HG03460 (cell line): ENCODE data around the gene COQ8A.
"Not testable (repeated sequence)": the region's sequence is repeated elsewhere in the genome, so short reads cannot be mapped to it uniquely, and the experiment has no call there.

ENCODE experiments used
- ATAC-seq: cut with Tn5 transposase; IDR thresholded peaks from one replicate; pipeline ENCODE4 v1.9.1; 2021; ENCODE audit not compliant: unreplicated experiment

The COQ8A gene

DNA sequence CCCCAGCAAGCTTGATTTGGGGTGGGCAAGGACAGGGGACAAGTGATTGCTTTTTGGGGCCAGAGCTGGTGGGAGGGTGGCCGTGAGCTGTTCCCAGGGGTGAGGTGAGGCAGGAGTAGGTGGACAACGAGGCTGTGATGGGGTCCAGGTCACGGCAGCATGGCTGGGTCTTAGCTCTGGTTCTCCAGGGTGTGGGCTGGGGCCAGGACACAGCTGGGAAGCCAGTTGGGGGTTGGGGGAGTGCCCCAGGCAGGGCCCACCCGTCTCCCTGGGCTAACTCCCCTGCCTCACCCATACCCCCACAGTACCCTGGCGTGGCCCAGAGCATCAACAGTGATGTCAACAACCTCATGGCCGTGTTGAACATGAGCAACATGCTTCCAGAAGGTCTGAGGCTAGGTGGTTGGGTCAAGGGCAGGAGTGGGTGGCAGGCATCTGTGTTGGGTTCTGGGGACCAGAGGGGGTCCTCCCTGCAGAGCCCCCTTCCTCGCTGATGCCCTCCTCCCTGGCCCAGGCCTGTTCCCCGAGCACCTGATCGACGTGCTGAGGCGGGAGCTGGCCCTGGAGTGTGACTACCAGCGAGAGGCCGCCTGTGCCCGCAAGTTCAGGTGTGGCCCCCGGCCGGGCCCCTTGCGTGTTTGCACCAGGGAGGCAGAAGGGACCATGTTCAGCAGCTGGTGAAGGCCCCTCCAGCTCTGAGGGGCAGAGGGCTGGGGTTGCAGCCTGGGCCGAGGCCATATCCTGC lies 43.3 kb downstream of the COQ8A start:
- ATAC-seq, result no peak

DNA sequence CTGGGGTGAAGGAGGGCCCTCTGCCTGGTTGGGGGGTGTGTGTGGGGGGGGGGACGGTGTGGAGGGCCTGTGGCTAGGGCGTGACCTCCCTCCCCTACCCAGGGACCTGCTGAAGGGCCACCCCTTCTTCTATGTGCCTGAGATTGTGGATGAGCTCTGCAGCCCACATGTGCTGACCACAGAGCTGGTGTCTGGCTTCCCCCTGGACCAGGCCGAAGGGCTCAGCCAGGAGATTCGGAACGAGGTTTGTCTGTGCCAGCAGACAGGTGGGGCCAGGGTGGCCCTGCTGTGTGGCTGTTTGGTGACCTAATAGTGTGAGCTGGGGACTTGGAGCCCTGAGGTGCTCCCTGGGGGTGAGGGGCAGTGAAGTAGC lies 43.9 kb downstream of the COQ8A start:
- no peak for ATAC-seq

DNA sequence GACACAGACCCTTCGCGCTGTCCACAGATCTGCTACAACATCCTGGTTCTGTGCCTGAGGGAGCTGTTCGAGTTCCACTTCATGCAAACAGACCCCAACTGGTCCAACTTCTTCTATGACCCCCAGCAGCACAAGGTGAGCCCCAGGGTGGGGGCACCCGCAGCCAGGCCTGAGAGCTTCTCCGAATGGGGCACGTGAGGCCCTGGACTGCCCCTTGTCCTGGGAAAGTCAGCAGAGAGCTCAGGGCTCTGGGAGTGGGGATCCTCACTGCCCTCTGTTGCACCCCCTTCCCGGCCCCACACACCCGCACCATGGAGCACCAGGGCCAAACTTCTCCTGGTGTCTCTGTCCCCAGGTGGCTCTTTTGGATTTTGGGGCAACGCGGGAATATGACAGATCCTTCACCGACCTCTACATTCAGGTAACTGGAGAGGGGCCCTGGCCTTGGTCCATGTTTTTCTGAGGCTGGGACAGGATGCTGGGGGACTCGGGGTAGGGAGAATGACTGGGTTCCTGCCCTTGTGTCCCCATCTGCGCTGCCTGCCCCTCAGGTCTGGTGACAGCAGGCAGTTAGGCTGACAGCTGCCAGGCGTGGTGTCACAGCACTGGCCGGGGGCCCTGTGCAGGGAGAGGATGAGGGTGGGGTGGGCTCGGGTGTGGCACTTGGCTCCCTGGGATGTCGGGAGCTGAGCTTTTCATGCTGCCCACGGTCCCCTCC lies 44.6 kb downstream of the COQ8A start:
- ATAC-seq, result no peak

DNA sequence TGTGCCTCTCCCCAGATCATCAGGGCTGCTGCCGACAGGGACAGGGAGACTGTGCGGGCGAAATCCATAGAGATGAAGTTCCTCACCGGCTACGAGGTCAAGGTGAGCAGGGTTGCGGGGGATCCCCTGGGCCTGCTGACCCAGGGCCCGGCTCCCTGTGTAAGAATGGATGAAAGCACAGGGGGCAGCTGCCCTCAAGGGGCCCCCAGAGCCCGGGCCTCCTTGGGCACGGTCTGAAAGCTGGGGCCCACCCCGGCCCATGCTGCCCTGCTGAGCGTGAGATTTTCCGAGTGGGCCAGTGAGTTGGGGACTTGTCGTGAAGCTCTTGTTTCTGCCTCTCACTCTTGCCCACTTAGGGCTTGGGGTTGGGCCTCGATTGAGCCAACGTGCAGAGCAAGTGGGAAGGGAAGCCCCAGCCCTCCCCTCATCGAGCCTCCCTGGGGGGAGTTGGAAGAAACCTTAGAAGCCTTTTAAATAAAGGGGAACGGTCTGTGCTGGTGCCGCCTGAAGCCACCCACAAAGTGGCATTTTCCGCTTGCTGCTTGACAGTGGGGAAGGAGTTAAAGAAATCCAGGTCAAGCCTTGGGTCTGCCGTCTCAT lies 45.2 kb downstream of the COQ8A start:
- ATAC-seq, result no peak

DNA sequence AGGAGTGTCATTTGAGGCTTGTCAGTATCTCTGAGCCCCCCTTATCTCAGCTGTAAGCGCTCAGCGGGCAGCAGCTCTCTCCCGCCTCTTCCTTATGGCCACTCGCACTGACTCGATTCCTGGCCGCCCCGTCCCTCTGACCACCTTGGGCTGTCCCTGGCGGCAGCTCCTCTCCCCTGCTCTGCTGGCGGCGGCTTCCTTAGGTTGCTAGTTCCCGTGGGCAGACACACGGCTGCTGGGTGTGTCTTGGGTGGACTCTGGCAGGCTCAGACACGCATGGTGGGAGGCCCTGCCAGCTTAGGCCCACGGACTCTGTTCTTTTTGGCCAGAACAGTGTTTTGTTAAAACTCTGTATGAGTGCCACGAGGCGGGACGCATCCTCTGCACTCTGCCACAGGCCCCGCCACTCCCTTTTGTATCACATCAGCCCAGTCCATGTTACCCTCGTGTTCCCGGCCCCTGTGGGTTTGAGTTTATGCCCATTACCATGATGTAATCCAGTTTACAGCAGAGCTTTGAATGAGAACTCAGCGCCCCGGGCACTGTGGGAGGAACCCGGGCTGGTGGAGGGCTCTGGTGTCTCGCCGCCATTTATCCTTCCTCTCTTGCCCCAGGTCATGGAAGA lies 45.9 kb downstream of the COQ8A start:
- no peak for ATAC-seq

DNA sequence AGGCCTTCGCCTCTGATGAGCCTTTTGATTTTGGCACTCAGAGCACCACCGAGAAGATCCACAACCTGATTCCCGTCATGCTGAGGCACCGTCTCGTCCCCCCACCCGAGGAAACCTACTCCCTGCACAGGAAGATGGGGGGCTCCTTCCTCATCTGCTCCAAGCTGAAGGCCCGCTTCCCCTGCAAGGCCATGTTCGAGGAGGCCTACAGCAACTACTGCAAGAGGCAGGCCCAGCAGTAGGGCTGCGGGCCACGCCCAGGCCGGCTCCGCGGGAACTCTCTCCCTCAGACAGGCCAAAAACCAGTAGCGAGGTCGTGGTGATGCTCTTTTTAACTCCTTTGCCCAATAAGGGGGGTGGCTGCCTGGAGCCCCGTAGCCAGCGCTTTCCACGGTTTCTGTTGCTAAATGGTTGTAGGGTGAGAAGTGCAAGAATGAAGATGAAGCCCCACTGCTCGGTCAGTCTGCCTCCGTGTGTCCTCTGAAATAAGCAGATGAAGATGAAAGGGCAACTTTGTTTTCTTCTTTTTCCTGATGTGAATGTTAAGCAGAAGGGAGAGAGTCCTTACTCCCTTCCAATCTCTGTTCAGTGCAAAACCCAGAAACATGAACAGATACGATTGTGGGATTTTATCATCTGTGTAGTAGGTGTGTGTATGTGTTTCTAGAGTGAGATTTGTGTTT lies 46.5 kb downstream of the COQ8A start:
- ATAC-seq, result no peak

DNA sequence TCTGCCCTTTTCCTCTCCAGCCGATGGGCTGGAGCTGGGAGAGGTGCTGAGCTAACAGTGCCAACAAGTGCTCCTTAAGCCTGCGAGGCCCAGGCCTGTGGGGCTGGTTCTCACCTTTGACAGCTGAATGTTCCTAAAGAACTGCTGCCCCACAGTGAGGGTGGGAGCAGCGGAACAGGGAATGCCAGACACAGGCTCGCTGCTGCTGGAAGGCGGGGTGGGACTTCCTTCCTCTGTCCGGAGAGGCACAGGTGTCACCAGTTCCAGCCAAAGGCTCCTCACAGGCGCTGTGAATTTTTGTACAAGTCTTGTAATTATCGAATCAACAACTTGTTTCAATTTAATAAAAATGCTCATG lies 47.1 kb downstream of the COQ8A start:
- ATAC-seq, result no peak

DNA sequence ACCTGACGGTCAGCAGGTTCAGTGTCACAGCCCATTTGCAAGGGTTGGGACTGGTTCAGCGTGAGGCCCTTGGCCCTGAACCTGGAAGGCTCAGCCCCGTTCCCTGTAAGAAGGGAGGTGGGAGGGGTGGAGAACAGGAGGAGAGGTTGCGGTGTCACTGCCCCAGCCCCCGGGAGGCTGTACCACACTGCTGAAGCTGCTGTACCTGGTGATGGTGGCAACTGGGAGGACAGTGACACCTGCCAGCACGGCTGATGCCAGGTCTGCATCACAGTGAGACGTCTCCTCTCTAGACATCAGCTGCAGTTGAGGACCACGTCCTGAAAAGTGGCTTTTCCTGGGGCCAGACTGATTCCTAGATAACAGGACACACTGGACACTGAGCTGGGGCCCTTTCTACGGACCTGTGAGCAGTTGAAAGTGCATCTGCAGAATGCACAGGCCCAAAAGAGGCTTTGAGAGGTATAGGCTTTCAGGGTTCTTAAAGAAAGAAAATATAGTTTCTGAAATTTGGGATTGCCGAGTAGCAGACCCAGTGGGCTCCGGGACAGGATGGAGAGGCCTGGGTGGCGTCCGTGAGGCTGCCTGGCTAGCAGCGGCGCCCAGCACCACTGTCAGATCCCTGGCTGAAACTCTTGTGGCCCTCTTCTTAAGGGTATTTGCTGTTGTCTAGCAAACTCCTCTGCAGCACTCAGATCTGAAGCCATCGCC lies 47.7 kb downstream of the COQ8A start:
- ATAC-seq, result no peak

DNA sequence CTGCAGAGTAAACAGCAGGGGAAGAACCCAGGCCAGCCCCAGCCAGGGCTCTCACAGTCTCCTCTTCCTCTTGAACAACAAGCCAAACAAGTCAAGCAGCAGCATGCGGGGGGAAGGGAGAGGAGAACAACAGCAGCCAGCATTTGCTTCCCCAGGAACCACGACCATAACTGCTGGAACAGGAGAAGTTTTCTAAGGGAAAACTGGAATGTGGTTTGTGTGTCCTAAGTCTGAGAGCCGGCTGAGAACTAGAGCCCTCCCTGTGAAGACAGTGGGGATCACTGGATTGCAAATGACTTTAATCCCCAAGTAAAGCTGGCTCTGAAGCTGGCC lies 48.2 kb downstream of the COQ8A start:
- ATAC-seq, result no peak

DNA sequence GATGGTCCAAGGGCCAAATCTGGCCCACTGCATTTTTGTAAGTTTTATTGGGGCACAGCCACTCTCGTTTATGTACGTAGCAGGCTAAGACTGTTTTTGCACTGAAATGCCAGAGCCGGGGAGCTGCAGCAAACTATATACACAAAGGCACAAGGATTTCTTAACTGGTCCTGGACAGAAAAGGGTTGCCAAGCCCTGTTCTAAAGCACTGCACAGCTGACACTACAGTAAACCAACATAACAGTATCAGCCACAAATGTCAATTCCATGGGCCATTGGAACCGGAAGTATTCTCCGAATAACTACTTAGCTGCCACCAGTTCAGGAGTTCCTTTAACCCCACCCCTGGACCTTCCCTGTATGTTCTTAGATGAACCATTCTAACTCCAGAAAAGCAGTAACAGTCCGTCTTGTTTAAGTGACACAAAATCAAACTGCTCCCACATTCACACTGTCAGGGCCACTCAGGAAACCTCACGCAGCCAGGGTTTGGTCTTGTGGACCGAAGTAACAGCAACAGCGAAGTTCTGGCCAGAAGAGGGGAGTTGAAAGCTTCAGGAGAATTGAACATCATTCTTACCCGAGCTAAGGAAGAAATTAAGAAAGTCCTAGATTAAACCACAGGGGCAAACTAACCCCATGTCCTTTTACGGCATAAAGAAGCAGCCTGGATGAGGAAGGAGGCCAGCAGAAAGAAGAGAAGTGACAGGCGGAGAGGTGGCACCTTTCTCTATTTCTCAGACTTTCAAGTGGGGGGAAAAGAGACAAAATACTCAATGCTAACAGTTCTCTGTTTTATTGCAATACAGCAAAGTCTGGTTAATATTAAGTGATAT lies 49.2 kb downstream of the COQ8A start:
- no peak for ATAC-seq

DNA sequence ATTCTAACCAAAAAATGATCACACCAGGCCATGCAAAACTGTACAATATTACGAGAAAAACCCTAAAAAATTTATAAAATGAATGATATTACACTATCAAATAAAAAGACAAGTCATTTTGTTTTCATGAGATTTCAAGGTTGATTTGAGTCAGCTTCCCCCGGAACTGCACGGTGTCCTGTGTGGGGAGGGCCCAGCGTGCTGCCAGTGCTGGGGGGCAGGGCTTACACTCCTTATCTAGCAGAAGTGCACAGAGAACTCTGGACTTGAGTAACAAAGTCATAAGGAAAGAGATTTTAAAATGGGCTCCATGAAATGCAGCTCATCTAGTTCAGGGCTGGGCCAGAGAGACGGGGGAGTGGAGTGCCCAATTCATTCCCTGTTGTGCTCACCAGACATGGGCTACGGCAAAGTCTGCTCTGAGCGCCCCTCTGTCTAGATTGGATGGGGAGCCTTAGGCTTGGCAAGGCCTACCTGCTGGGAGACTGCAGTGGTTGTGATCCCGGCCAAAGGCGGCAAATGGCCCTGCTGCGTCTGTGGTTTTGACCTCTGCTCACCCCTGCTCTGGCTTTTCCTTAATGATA lies 50.1 kb downstream of the COQ8A start:
- ATAC-seq, result peak; percentile 68

DNA sequence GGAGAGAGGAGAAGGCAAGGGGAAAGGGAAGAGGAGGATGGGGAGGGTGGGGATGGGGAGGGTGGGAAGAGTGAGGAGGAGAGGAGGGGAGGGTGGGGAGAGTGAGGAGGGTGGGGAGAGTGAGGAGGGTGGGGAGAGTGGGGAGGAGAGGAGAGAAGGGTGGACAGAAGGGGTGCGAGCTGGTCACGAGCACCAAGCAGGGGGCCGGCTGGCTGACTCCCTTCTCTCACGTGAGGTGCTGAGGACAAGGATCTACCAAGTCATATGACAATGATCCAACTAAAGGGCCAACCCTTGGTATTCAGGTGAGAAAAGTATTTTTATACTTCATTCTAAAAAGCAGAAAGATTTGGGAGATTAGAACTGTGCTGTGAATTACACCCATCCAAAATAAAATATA lies 51.8 kb downstream of the COQ8A start:
- no peak for ATAC-seq

DNA sequence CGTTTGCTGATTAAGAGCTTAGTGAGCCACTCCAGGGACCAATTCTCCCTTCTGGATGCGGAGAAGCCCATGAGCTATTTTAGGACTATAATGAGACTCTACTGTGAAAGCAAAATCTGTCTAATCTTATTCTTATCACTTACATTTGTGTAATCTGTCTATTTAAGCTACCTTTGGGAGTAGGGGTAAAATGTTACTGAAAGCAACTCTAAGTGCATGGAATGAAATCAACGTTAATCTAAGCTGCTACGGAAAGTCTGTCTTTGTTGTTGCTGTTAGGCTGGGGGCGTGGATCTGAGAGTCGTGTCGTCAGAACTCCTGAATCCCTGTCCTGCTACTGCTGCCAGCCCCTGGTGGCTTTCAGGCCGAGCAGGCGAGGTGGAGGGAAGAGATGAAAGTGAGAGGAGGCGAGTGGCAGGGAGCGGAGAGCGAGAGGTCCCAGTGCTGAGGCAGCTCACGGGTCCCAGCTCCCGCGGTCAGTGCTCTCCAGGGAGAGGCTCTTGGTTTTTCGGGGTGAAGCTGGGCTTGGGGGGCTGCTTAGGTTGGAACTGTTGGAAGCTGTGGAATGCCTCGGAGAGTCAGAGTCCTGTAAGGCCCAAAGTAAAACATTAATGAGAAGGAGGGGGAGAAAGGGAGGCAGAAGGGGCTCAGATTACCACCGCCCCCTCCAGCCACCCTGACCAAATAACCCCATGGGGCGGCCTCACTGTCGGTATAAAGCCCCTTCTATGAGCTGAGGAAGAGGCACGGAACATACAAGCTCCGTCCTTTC lies 53.9 kb downstream of the COQ8A start:
- ATAC-seq, result no peak

DNA sequence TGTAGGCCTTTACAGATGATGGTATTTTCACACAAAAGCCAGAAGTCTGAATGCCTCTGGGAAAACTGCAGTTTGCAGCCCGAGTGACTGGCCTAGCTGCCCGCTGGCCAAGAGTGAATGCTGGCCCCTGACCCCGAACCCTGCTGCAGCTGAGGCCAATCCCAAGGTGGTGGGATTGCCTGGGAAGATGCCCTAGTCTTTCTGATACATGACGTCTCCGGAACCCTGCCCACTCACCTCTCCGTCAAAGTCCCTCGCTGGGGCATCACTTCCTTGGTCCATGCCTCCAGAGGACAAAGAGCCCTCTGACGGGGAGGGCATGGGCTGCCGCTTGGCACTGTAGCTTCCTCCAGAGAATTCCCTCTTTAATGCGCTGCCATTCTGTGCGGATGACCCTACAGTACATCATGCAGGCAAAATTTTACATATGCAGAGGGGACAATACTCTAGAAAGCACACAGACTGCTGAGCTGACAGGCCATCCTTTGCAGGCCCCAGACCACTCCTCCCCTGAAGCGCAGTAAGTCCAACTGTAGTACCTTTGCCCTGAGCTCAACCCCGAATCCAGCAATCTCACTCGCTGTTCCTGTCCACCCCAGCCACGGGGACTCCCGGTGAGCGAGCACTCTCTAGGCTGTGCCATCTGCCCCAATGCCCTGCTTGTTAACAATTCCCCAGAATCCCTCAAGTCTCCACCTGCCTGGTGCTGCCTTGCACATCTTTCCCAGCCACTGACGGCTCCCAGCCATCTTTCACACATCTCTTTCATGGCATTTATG lies 54.7 kb downstream of the COQ8A start:
- ATAC-seq, result no peak

DNA sequence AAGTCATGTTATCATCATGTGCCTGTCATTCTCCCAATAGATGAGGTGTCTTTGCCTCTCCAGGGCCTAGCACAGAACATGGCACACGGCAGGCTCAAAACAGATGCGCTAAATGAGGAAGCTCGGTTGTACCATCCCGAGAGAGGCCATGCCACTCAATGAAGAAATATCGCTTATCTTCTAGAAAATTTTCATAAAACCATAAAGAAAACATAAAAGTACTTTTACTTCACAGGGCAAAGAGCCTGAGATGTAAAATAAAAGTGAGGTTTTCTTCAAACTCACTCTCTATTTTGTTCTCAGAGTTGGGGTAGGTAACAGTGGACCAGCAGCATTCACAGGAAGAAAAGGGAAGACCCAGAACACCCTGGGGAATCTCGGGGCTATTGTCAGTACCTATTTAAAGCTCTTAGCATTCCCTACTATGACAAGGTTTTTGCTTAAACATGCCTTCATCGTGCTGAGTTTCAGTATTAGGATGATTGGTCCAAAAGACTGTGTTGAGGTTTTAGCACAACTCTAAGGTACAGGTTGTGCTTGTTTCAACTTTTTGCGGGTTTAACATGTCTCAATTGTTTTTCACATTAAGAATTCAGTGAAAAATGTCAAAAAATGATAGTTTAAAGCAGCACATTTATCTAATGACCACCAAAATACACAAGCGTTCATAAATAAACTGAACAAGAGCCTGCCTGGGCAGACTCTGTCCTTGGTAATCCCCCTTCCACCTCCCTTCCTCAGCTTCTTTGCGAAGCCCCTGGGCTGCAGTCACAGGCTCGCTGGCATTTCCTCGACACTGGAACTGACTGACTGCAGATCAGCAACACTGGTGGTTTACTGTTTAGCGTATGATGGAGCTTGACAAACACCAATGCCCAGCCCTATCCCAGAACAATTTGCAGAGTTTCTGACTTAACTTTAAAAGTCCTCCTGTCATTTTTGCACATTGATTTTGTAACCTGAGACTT lies 55.6 kb downstream of the COQ8A start:
- peak; percentile 87 for ATAC-seq

DNA sequence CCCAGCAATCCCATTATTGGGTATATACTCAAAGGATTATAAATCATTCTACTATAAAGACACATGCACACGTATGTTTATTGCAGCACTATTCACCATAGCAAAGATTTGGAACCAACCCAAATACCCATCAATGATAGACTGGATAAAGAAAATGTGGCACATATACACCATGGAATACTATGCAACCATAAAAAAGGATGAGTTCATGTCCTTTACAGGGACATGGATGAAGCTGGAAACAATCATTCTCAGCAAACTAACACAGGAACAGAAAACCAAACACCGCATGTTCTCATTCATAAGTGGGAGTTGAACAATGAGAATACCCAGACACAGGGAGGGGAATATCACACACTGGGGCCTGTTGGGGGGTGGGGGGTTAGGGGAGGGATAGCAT lies 59.5 kb downstream of the COQ8A start:
- not testable (repeated sequence) for ATAC-seq

DNA sequence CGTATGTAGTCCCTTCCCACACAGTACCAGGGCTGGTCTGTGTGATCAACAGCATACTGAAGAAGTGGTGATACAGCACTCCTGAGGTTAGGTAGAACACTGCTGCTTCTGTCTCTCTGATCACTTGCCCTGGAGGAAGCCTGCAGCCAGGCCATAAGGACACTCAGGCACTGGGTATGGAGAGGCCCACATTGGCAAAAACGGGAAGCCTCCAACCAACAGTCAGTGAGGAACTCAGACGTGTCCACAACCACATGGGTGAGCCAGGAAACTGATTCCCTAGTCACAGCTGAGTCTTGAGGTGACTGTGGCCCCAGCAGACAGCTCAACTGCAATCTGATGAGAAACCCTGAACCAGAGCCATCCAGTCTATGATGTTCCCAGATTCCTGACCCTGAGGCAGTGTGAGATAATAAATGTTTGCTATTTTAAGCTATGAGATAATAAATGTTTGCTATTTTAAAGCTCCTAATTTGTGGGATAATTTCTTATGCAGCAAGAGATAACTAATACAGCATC lies 62.5 kb downstream of the COQ8A start:
- no peak for ATAC-seq
